ENCODE measurements around the gene CSTF3.
A peak's percentile ranks its signal among the peaks of the same experiment; 100 is the strongest.

The CSTF3 gene

GRCh38 chr11:33065445-33066178 lies 95.7 kb downstream of the CSTF3 start:
- no peak overlapping the region for H3K4me3 ChIP-seq (replicated peaks in 1 of 2; ENCODE audit: low read depth in 2 of 2, low read length in 2 of 2)
- peak; percentile 68 to 75 for DNase-seq (ENCODE audit: low read depth in 2 of 2)
- peak; percentile 95 for TF ChIP-seq CTCF (IDR thresholded peaks at IDR 0.05; ENCODE audit: low read depth, low read length)

- no peak for DNase-seq (ENCODE audit: low read depth in 2 of 2)
- H3K4me3 ChIP-seq (replicated peaks in 1 of 2; ENCODE audit: low read depth in 2 of 2, low read length in 2 of 2) = no peak overlapping the region
- no peak for TF ChIP-seq CTCF (IDR thresholded peaks at IDR 0.05; ENCODE audit: low read depth, low read length)
Measured at GRCh38 chr11:33064866-33065265, 96.4 kb downstream of the CSTF3 start.

- peak; percentile 8 to 36 for DNase-seq (ENCODE audit: low read depth in 2 of 2)
Measured at GRCh38 chr11:33064033-33064825, 97.1 kb downstream of the CSTF3 start.

GRCh38 chr11:33063326-33063881 lies 97.9 kb downstream of the CSTF3 start:
- no peak for TF ChIP-seq CTCF (IDR thresholded peaks at IDR 0.05; ENCODE audit: low read depth, low read length)
- DNase-seq (ENCODE audit: low read depth in 2 of 2) = peak; percentile 60 to 92

More at GRCh38 chr11:33064033-33064825, 97.1 kb downstream of the CSTF3 start:
- TF ChIP-seq CTCF (IDR thresholded peaks at IDR 0.05; ENCODE audit: low read depth, low read length) = no peak
- H3K4me3 ChIP-seq (replicated peaks in 1 of 2; ENCODE audit: low read depth in 2 of 2, low read length in 2 of 2) = no peak overlapping the region

GRCh38 chr11:33062137-33062536 lies 99.1 kb downstream of the CSTF3 start:
- H3K4me3 ChIP-seq (replicated peaks in 1 of 2; ENCODE audit: low read depth in 2 of 2, low read length in 2 of 2) = no peak overlapping the region
- DNase-seq (ENCODE audit: low read depth in 2 of 2) = peak in 1 of 2 donors; percentile 30
- no peak for TF ChIP-seq CTCF (IDR thresholded peaks at IDR 0.05; ENCODE audit: low read depth, low read length)

More at GRCh38 chr11:33063326-33063881, 97.9 kb downstream of the CSTF3 start:
- H3K4me3 ChIP-seq (replicated peaks in 1 of 2; ENCODE audit: low read depth in 2 of 2, low read length in 2 of 2) = no peak overlapping the region

GRCh38 chr11:33060271-33060670 lies 101.0 kb downstream of the CSTF3 start:
- no peak for TF ChIP-seq CTCF (IDR thresholded peaks at IDR 0.05; ENCODE audit: low read depth, low read length)
- no peak overlapping the region for H3K4me3 ChIP-seq (replicated peaks in 1 of 2; ENCODE audit: low read depth in 2 of 2, low read length in 2 of 2)
- DNase-seq (ENCODE audit: low read depth in 2 of 2) = no peak
